Measurements from ENCODE around the gene PC. TPM values are rescaled to one million over a fixed set of nuclear protein-coding genes. Genes with fewer than 3 reads are reported as not detected.

The PC gene
- total and polyA plus RNA-seq, 12 donors = 40.6 to 231 (median 83.2) TPM

DNA sequence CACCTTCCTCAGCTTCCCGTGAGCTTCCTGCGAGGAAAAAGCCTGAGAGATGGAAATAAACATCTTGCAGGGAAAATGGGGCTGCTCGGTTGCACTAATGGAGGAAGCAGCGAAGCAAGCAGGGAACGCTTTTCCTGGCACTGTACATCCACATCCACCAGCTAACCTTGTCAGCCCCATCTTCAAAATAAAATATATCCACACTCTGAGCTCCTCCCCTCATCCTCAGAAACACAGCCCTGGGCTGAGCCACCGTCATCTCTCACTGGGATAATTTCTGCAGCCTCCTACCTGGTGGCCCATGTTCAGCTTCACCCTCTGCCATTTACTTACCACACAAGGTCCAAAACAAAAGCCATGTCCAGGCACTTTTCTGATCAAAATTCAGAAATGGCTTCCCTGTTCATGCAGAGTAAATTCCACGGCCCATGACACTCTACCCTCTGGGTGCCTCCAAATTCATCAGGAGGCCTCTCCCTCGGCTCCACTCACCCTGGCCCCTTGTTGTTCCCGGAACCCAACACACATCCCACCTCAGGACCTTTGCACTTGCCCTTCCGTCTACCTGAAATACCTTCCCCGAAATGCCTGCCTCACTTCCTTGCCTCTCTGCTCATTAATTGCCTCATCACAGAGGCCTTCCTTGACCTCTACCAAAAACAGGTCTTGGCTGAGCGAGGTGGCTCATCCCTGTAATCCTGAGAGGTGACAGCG, 29.9 kb upstream of the PC start:
- Histone ChIP-seq H3K4me3 (no peak overlapping the region), H3K36me3 (replicated peaks in 1 of 2) (no peaks in the 10 kb centered on the region), H3K4me1 (replicated peaks in 1 of 2) (no peaks in the 10 kb centered on the region), H3K9me3 (replicated peaks in 1 of 3) (no peaks in the 10 kb centered on the region), H3K27ac (no peak overlapping the region), H3K27me3 (no peaks in the 10 kb centered on the region)
- 81 to 91% (median 88%) methylated on average over 13 of the region's 13 CpGs for WGBS, 4 donors
- no peak for DNase-seq
- TF ChIP-seq POLR2A (IDR thresholded peaks at IDR 0.05) = no peak
- TF ChIP-seq, protein P1, sequence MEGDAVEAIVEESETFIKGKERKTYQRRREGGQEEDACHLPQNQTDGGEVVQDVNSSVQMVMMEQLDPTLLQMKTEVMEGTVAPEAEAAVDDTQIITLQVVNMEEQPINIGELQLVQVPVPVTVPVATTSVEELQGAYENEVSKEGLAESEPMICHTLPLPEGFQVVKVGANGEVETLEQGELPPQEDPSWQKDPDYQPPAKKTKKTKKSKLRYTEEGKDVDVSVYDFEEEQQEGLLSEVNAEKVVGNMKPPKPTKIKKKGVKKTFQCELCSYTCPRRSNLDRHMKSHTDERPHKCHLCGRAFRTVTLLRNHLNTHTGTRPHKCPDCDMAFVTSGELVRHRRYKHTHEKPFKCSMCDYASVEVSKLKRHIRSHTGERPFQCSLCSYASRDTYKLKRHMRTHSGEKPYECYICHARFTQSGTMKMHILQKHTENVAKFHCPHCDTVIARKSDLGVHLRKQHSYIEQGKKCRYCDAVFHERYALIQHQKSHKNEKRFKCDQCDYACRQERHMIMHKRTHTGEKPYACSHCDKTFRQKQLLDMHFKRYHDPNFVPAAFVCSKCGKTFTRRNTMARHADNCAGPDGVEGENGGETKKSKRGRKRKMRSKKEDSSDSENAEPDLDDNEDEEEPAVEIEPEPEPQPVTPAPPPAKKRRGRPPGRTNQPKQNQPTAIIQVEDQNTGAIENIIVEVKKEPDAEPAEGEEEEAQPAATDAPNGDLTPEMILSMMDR (IDR thresholded peaks at IDR 0.05) = no peak
- intact Hi-C loops (cut with DNase I) = no loop called here

DNA sequence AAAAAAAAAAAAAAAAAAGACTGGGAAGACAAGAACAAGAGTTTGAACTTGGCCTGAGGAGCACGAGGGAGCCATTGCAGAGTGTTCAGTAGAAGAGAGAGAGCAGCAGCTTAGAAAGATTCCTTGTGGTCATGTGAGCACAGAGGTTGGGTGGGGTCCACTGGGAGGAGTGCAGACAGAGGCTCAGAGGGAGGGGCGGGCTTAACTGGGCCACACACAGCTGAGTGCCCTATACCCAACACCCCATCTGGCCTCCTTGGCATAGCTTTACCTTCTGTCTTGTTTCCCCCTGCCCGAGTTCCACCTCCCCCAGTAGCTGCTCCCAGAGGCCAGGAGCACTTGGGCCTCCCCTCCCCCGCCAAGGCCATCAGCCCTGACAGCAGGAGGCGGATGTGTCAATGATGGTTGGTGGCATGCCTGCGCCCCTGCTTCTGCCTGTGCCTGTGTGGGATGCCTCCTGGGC, 29.0 kb upstream of the PC start:
- no peak overlapping the region for H3K4me3 ChIP-seq
- H3K27me3 ChIP-seq = no peaks in the 10 kb centered on the region
- peaks cover 0 to 2% of the 10 kb centered on the region in 2 donors for H3K4me1 ChIP-seq (replicated peaks in 1 of 2)
- no peak for TF ChIP-seq POLR2A (IDR thresholded peaks at IDR 0.05)
- TF ChIP-seq, protein P1 (IDR thresholded peaks at IDR 0.05) = no peak
- H3K9me3 ChIP-seq (replicated peaks in 1 of 3) = no peaks in the 10 kb centered on the region
- intact Hi-C loops (cut with DNase I) = no loop called here
- DNase-seq = peak in 3 of 7 donors; percentile 59 to 67 (median 59)
- no peaks in the 10 kb centered on the region for H3K36me3 ChIP-seq (replicated peaks in 1 of 2)
- 58 to 74% (median 67%) methylated on average over 6 of the region's 6 CpGs for WGBS, 4 donors
- H3K27ac ChIP-seq = no peak overlapping the region

DNA sequence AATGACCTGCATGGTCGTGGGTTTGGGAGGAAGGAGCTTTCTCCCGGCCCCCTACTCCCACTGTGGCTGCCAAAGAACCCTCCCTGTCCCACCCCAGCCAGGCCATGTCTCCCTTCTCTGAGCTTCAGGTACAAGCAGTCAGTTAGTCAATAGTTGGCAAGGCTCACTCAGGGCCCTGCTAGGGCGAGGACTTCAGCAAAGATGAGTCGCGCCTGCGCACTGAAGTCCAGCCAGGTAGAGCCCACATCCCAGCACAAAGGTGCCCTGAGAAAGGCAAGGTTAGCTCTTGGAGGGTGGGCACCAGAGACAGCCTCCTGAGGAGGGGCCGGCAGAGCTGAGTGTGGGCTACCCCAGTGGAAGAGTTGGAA, 28.0 kb upstream of the PC start:
- Histone ChIP-seq H3K4me3 (no peak overlapping the region), H3K27me3 (no peaks in the 10 kb centered on the region), H3K27ac (no peak overlapping the region), H3K9me3 (replicated peaks in 1 of 3) (no peaks in the 10 kb centered on the region), H3K36me3 (replicated peaks in 1 of 2) (no peaks in the 10 kb centered on the region), H3K4me1 (replicated peaks in 1 of 2) (peaks cover 4 to 10% of the 10 kb centered on the region in 2 donors)
- DNase-seq = no peak
- WGBS, 4 donors = 88 to 97% (median 92%) methylated on average over 5 to 7 of the region's 7 CpGs
- intact Hi-C loops (cut with DNase I) = no loop called here
- no peak for TF ChIP-seq POLR2A (IDR thresholded peaks at IDR 0.05)
- TF ChIP-seq, protein P1 (IDR thresholded peaks at IDR 0.05) = no peak

DNA sequence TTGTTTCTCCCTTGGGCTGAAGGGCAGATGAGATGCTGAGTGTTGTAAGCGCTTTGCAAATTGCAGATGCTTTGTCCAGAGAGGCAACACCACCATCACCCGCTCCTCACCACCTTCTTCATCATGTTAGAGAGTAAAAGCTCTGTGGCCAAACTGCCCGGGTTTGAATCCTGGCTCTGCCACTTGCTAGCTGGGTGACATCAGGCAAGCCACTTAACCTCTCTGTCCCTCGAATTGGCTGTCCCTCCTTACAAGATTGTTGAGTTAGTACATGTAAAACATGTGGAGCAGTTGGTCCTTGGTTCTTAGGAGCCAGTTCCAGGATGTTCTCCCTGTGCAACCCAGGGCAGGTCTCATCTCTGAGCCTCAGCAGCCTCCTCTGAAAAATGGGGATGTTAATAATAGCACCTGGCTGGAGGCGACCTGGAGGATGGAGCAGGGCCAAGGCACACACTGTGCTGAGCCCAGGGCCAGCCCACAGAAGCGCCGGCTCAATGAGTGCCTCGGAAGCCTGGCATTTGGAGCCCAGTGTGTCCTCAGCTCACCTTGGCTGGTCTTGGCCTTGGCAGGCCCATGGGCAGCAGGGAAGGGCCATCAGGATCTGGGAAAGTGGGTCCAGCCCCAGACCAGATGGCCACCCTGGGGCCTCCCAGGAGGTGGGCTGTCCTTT, 27.5 kb upstream of the PC start:
- Histone ChIP-seq H3K9me3 (replicated peaks in 1 of 3) (no peaks in the 10 kb centered on the region), H3K4me3 (no peak overlapping the region), H3K36me3 (replicated peaks in 1 of 2) (no peaks in the 10 kb centered on the region), H3K4me1 (replicated peaks in 1 of 2) (peaks cover 4 to 10% of the 10 kb centered on the region in 2 donors), H3K27ac (no peak overlapping the region), H3K27me3 (no peaks in the 10 kb centered on the region)
- TF ChIP-seq, protein P1 (IDR thresholded peaks at IDR 0.05) = no peak
- TF ChIP-seq POLR2A (IDR thresholded peaks at IDR 0.05) = no peak
- peak in 3 of 7 donors; percentile 32 to 77 (median 38) for DNase-seq
- intact Hi-C loops (cut with DNase I) = no loop called here
- 62 to 82% (median 68%) methylated on average over 7 to 8 of the region's 8 CpGs for WGBS, 4 donors
